Skeletal muscle satellite cell (primary cell): ENCODE measurements around the gene TMEM184B.

ENCODE experiments used
- H3K27me3 ChIP-seq: 2 replicates; pipeline ENCODE4 v1.7.0; 2013; ENCODE audit warnings: low read length; ENCODE audit not compliant: control insufficient read depth, insufficient read depth
- H3K36me3 ChIP-seq: 2 replicates; pipeline ENCODE4 v1.7.0; 2013; ENCODE audit warnings: mild to moderate bottlenecking, control low read depth, low read length; ENCODE audit not compliant: insufficient read depth
- H3K4me1 ChIP-seq: 2 replicates; pipeline ENCODE4 v1.7.0; 2013; ENCODE audit warnings: low read length; ENCODE audit not compliant: control insufficient read depth, insufficient read depth
- H3K4me2 ChIP-seq: 2 replicates; pipeline ENCODE4 v1.7.0; 2013; ENCODE audit warnings: mild to moderate bottlenecking, low read length
- H3K4me3 ChIP-seq: 2 replicates; pipeline ENCODE4 v1.7.0; 2013; ENCODE audit warnings: low read length
- H3K9ac ChIP-seq: 2 replicates; pipeline ENCODE4 v1.7.0; 2013; ENCODE audit warnings: mild to moderate bottlenecking, low read depth, low read length, moderate library complexity
- H3K9me3 ChIP-seq: replicated peaks from 2 replicates; pipeline ENCODE4 v1.7.0; 2013; ENCODE audit warnings: mild to moderate bottlenecking, control low read depth, low read length

TMEM184B gene

DNA sequence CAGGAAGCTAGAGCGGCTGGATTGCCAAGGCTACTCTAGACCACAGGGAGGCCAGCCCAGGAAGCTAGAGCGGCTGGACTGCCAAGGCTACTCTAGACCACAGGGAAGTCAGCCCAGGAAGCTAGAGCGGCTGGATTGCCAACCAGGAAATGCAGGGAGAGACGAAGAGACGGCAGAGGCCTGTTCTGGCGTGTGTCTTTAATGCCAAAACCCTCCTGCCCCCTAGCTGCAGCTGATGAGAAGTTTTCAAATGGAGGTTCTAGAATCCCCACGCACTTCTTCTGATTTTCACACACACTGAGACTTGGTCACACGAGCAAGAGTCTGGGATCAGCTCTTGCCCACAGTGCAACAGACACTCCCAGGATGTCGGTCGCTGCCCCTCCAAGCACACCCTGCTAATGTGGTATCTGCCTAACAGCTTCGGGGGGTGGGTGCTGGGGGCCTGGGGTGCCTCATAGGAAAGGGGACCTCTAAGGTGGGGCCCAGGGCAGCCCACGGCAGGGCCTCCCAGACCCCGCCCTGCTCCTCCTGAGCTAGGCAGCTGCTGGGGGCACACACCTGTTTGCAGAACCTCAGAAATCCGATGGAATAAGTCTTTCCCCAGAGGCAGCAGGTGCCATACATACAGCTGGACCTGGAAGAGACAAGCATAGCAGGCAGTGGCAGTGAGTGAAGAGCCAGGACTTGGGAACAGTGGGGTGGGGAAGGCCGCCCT lies 42.5 kb downstream of the TMEM184B start:
- peaks cover 30% of the 10 kb centered on the region for H3K4me1 ChIP-seq
- peaks cover 80% of the 10 kb centered on the region for H3K36me3 ChIP-seq
- no peaks in the 10 kb centered on the region for H3K27me3 ChIP-seq
- no peak overlapping the region for H3K4me2 ChIP-seq
- no peak overlapping the region for H3K4me3 ChIP-seq
- no peak overlapping the region for H3K9ac ChIP-seq
- H3K9me3 ChIP-seq, result no peaks in the 10 kb centered on the region

DNA sequence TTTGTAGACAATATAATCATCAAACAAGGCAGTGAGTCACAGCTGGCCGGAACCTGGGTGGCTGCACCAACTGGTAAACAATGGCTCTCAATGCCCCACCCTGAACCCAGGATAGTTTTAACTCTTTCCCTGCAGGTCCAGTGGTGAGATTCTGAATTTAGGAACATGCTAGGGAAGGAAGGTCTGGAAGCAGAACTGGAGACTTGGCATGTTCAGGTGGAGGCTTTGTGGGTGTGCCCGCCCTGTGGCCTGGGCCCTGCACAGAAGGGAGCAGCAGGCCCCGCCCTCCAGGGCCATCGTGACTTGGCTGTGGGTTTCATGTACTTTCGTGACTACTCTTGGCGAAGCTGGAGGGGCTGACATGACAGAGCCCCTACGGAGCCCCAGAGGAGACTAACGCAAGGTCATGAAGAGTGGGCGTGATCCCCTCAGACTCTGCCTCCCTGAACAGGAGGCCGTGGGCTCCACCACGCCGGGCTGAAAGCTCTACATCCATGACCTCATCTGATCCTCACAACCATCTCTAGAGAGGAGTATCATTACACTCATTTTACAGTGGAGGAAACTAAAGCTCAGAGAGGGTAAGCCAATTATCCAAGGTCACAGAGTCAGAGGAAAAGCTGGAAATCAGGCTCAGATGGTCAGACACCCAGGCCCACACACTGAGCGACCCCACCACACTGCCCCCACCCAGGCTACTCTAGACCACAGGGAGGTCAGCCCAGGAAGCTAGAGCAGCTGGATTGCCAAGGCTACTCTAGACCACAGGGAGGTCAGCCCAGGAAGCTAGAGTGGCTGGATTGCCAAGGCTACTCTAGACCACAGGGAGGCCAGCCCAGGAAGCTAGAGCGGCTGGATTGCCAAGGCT lies 43.7 kb downstream of the TMEM184B start:
- Histone ChIP-seq H3K9me3 (no peaks in the 10 kb centered on the region), H3K4me3 (peak overlapping the region; percentile 10), H3K4me1 (peaks cover 30% of the 10 kb centered on the region), H3K36me3 (peaks cover 74% of the 10 kb centered on the region), H3K4me2 (peak overlapping the region; percentile 51), H3K27me3 (no peaks in the 10 kb centered on the region), H3K9ac (peak overlapping the region; percentile 53)

DNA sequence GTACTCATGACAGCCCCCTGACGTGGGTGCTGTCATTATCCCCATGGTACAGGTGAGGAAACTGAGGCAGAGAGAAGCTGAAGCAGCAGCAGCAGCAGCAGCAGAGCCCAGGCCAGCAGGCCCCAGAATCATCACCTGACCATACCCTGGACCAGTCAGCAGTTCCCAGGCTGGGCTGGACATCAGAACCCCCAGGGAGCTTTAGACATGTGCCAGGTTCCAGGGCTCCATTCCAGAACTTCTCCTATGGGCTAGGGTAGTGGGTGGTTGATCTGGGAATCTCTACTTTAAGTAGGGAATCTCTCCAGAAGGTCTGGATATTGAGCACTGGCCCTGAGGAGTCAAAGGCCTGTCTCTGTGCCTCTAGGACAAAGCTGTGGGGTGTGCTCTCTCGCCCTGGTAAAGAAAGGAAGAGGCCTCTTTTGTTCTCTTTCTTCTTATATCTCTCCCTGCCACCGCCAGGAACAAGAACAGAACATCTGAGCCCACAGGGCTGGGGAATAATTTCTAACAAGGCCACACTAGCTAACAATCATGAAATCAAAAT lies 44.4 kb downstream of the TMEM184B start:
- H3K36me3 ChIP-seq, result peaks cover 76% of the 10 kb centered on the region
- H3K27me3 ChIP-seq, result no peaks in the 10 kb centered on the region
- peaks cover 26% of the 10 kb centered on the region for H3K4me1 ChIP-seq
- H3K4me2 ChIP-seq, result peak overlapping the region; percentile 51
- no peak overlapping the region for H3K4me3 ChIP-seq
- H3K9me3 ChIP-seq, result no peaks in the 10 kb centered on the region
- peak overlapping the region; percentile 53 for H3K9ac ChIP-seq

DNA sequence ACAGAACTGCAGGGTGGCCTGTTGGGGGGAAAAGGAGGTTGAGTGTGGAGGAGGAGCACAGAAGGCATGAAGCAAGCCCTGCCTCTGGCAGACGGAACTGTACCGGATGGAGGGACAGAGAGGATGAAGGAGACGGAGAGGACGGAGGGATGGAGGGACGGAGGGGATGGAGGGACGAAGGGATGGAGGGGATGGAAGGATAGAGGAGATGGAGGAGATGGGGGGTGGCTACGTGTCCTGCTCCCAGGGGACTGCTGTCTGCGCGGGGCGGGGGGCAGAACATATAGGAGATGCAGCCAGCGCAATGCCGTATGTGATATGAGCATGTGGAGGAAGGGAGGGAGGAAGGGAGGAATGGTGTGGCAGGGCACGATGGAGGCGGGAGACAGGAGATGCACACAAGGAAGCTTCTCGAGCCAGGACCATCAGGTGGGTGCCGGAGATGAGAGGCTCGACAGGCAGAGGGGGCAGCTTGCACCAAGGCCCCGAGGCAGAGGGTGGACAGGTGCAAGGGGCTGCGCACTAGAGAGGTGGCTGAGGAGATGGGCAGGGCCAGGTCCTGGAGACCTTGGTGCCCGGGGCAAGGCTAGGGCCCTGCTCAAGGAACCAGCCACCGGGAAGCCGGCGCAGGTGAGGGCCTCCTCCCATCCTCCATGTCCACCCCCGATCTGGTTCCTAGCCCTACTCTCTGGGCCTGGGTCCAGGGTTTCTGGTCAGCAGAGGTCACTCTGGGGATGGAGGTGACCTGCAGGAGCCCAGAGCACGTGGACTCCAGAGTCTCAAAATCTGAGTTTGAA lies 45.8 kb downstream of the TMEM184B start:
- Histone ChIP-seq H3K4me3 (no peak overlapping the region), H3K9ac (no peak overlapping the region), H3K4me2 (no peak overlapping the region), H3K27me3 (no peaks in the 10 kb centered on the region), H3K4me1 (peaks cover 24% of the 10 kb centered on the region), H3K36me3 (peaks cover 73% of the 10 kb centered on the region), H3K9me3 (no peaks in the 10 kb centered on the region)

DNA sequence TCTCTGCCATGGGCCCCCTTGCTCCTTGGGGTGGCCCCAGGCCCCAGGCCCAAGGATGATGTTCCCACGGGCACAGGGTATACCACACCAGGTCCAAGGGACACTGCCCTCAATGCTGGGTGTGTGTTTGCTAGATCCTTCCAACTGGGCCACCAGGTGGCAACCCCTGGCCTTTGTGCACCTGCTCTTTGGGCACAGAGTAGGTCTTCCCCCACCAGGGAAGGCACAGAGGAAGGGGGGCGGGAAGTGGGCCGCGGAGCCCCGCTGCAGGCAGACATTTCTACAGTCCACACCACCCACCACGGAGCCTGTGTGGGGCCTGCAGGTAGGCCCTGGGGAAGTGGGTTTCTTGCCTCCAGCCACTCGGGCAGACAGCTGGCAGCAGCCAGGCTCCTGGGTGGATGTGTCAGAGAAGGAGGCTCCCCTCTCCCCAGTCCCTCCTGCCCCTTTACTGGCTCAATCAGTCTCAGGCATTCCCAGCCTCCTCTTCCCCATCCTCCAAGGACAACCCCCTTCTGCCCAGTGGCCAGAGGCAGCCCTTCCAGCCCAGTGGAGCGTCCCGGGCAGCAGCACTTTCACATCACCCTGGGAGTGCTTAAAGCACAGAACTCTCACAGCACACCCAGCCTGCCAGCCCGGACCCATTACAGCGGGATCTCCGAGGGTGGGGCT lies 49.4 kb downstream of the TMEM184B start:
- H3K4me1 ChIP-seq, result peaks cover 32% of the 10 kb centered on the region
- peaks cover 57% of the 10 kb centered on the region for H3K36me3 ChIP-seq
- no peak overlapping the region for H3K9ac ChIP-seq
- no peaks in the 10 kb centered on the region for H3K27me3 ChIP-seq
- no peak overlapping the region for H3K4me3 ChIP-seq
- H3K9me3 ChIP-seq, result no peaks in the 10 kb centered on the region
- no peak overlapping the region for H3K4me2 ChIP-seq

DNA sequence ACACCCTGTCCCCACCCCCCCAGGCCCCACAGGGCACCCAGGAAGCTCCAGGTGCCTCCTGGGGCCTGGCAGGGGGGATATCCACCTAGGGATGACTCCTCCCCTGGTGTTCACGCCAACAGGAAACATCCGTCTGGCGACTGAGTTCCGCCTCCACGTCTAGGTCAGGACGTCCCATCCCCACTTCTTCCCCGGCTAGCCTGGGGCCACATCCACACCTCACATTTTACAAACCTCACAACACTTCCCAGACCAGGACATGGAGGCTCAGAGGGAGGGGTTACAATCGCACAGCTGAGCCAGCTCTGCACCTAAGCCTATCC lies 50.1 kb downstream of the TMEM184B start:
- H3K4me1 ChIP-seq, result peaks cover 32% of the 10 kb centered on the region
- H3K36me3 ChIP-seq, result peaks cover 50% of the 10 kb centered on the region
- no peaks in the 10 kb centered on the region for H3K9me3 ChIP-seq
- H3K4me2 ChIP-seq, result no peak overlapping the region
- no peaks in the 10 kb centered on the region for H3K27me3 ChIP-seq
- H3K4me3 ChIP-seq, result no peak overlapping the region
- no peak overlapping the region for H3K9ac ChIP-seq

DNA sequence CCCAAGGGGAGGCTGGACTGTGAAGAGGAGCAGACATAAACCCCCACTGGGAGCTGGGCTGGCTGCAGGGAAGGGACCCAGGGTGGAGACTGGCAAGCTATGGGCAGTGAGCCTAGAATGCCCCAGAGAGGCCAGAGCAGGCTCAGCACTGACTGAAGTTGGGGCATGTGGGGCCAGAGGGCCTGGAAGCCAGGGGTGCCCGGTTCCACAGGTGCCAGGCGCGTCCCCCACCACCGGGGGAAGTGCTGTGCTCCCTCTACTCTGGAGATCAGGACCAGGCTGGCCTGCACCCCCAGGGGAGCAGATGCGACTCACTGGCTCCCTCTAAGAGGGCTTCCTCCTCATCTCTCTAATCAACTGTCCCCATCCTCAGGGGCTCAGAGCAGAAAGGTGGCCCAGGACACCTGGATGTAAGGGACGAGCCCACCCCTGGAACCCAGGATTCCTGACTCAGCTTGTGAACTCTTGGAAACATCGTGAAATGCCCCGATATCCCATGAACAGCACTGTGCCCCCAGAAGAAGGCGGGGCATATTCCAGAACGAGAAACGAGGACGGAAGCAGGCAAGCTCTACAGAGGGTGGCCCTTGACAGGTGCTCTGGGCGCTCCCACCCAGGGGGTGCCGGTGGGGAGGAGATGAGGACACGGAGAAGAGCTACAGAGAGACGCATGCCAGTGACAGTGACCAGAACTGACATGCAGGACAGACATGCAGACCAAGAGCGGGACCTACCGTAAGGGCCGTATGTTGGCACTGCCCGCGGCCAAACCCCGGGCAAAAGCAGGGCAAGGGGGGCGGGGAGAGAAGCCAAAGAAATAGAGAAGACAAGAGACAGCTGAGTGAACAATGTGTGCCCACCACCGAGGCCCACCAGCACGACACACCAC lies 50.7 kb downstream of the TMEM184B start:
- peaks cover 44% of the 10 kb centered on the region for H3K36me3 ChIP-seq
- no peak overlapping the region for H3K4me2 ChIP-seq
- H3K9me3 ChIP-seq, result no peaks in the 10 kb centered on the region
- H3K9ac ChIP-seq, result no peak overlapping the region
- peaks cover 34% of the 10 kb centered on the region for H3K4me1 ChIP-seq
- H3K27me3 ChIP-seq, result no peaks in the 10 kb centered on the region
- no peak overlapping the region for H3K4me3 ChIP-seq

DNA sequence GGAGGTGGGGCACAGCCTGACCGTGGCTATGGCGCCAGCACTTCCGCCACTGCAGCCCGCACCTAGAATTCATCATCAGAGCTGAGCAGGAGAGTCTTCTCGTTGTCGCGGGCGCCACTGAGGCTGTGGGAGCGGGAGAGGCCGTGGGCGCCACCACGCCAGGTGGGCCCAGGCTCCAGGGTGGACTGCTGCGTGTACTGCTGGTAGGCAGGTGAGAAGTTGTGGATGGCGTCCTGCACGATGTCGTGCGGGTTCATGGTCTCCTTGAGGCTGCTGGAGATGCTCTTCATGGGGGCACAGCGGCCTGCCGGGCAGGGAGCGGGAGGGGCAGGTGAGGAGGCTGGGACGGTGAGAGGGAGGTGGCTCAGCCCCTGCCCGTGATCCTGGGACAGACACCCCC lies 51.4 kb downstream of the TMEM184B start:
- H3K27me3 ChIP-seq, result no peaks in the 10 kb centered on the region
- H3K9me3 ChIP-seq, result no peaks in the 10 kb centered on the region
- H3K4me3 ChIP-seq, result no peak overlapping the region
- no peak overlapping the region for H3K4me2 ChIP-seq
- H3K36me3 ChIP-seq, result peaks cover 42% of the 10 kb centered on the region
- H3K4me1 ChIP-seq, result peaks cover 34% of the 10 kb centered on the region
- no peak overlapping the region for H3K9ac ChIP-seq

DNA sequence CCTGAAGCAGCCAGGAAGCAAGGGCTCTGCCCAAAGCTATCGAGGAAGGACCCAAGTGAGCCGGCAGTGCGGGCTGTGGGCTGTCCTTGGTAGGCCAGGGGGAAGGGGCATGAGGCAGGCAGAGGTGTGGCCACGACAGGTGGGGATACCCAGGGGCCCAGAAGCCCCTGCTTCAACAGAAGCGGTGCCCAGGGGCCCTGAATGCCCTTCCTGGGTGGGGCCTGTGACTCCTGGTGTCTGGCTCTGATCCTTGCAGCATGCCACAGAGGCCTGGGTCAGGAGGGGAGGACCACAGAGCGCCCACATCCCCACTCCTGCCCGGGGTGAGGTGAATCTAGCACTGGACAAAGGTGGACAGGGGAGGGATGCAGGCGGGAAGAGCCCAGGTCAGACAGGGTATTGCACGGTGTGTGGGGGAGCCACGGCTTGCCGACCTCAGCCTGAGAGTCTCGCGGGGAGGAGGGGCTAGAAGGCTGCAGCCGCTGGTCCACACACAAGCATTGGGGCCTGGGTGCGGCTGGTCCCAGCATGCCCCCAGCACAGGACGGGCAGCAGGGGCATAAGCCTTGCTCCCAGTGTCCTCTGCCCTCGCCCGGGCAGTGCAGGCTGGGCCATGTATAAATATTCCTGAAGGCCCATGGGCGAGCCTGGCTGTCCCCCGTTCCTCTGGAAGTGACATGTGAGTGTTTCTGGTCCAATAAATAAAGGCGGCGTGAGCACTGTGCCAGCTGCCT lies 52.0 kb downstream of the TMEM184B start:
- H3K36me3 ChIP-seq, result peaks cover 44% of the 10 kb centered on the region
- peak overlapping the region; percentile 76 for H3K9ac ChIP-seq
- no peaks in the 10 kb centered on the region for H3K27me3 ChIP-seq
- H3K9me3 ChIP-seq, result no peaks in the 10 kb centered on the region
- no peak overlapping the region for H3K4me3 ChIP-seq
- no peak overlapping the region for H3K4me2 ChIP-seq
- H3K4me1 ChIP-seq, result peaks cover 34% of the 10 kb centered on the region

DNA sequence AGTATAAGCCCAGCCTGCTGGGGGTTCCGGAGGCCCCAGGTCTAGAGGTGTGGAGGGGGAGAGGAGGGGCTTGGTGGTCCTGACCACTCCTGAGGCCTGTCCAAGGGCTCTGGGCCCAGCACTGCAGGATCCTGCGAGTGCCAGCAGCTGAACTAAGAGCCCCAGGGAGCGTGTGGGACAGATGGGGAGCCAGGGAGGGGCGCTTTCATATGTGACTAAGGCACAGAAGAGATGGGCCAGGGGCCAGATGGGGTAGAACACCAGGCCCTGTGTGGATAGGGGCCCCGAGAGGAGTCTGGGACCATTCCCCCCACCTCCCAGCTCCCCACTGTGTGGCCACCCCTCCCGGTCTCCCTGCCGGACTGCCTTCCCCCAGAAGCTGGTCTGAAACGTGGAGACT lies 52.6 kb downstream of the TMEM184B start:
- H3K4me1 ChIP-seq, result peaks cover 34% of the 10 kb centered on the region
- peak overlapping the region; percentile 76 for H3K9ac ChIP-seq
- peaks cover 44% of the 10 kb centered on the region for H3K36me3 ChIP-seq
- no peak overlapping the region for H3K4me2 ChIP-seq
- no peaks in the 10 kb centered on the region for H3K27me3 ChIP-seq
- H3K4me3 ChIP-seq, result no peak overlapping the region
- no peaks in the 10 kb centered on the region for H3K9me3 ChIP-seq
